Measurements from ENCODE around the gene PTGFRN.

The PTGFRN gene

GRCh38 chr1:116911188-116911553, 1.5 kb downstream of the PTGFRN start:
- no peaks in the 10 kb centered on the region for H3K36me3 ChIP-seq (ENCODE audit: control insufficient read depth, low read depth, low read length)
- H3K9me3 ChIP-seq (ENCODE audit: control insufficient read depth, low read depth, low read length): no peaks in the 10 kb centered on the region
- H3K27me3 ChIP-seq (ENCODE audit: control insufficient read depth, insufficient read depth, low read length): peaks cover 8% of the 10 kb centered on the region
- H3K27ac ChIP-seq (ENCODE audit: low read length): no peak overlapping the region
- H3K4me3 ChIP-seq (ENCODE audit: low read length): peak overlapping the region; percentile 91
- H3K9ac ChIP-seq (ENCODE audit: low read length): peak overlapping the region; percentile 76
- peaks cover 21% of the 10 kb centered on the region for H3K4me1 ChIP-seq (ENCODE audit: control insufficient read depth, low read depth, low read length)

GRCh38 chr1:116911779-116912469, 2.2 kb downstream of the PTGFRN start:
- Histone ChIP-seq H3K9me3 (ENCODE audit: control insufficient read depth, low read depth, low read length) (no peaks in the 10 kb centered on the region), H3K36me3 (ENCODE audit: control insufficient read depth, low read depth, low read length) (no peaks in the 10 kb centered on the region), H3K27me3 (ENCODE audit: control insufficient read depth, insufficient read depth, low read length) (peaks cover 8% of the 10 kb centered on the region), H3K9ac (ENCODE audit: low read length) (peak overlapping the region; percentile 76), H3K4me1 (ENCODE audit: control insufficient read depth, low read depth, low read length) (peaks cover 21% of the 10 kb centered on the region), H3K27ac (ENCODE audit: low read length) (no peak overlapping the region), H3K4me3 (ENCODE audit: low read length) (peak overlapping the region; percentile 91)

GRCh38 chr1:116912846-116913245, 3.1 kb downstream of the PTGFRN start:
- H3K27ac ChIP-seq (ENCODE audit: low read length): no peak overlapping the region
- no peaks in the 10 kb centered on the region for H3K36me3 ChIP-seq (ENCODE audit: control insufficient read depth, low read depth, low read length)
- peaks cover 8% of the 10 kb centered on the region for H3K27me3 ChIP-seq (ENCODE audit: control insufficient read depth, insufficient read depth, low read length)
- H3K4me1 ChIP-seq (ENCODE audit: control insufficient read depth, low read depth, low read length): peaks cover 21% of the 10 kb centered on the region
- no peaks in the 10 kb centered on the region for H3K9me3 ChIP-seq (ENCODE audit: control insufficient read depth, low read depth, low read length)
- H3K4me3 ChIP-seq (ENCODE audit: low read length): no peak overlapping the region
- no peak overlapping the region for H3K9ac ChIP-seq (ENCODE audit: low read length)

GRCh38 chr1:116913941-116914340, 4.2 kb downstream of the PTGFRN start:
- Histone ChIP-seq H3K4me3 (ENCODE audit: low read length) (no peak overlapping the region), H3K36me3 (ENCODE audit: control insufficient read depth, low read depth, low read length) (no peaks in the 10 kb centered on the region), H3K27ac (ENCODE audit: low read length) (no peak overlapping the region), H3K9ac (ENCODE audit: low read length) (no peak overlapping the region), H3K4me1 (ENCODE audit: control insufficient read depth, low read depth, low read length) (peaks cover 14% of the 10 kb centered on the region), H3K9me3 (ENCODE audit: control insufficient read depth, low read depth, low read length) (no peaks in the 10 kb centered on the region), H3K27me3 (ENCODE audit: control insufficient read depth, insufficient read depth, low read length) (peaks cover 8% of the 10 kb centered on the region)

GRCh38 chr1:116914667-116915066, 5.0 kb downstream of the PTGFRN start:
- H3K4me3 ChIP-seq (ENCODE audit: low read length): no peak overlapping the region
- H3K27ac ChIP-seq (ENCODE audit: low read length): no peak overlapping the region
- no peaks in the 10 kb centered on the region for H3K36me3 ChIP-seq (ENCODE audit: control insufficient read depth, low read depth, low read length)
- no peaks in the 10 kb centered on the region for H3K9me3 ChIP-seq (ENCODE audit: control insufficient read depth, low read depth, low read length)
- no peak overlapping the region for H3K9ac ChIP-seq (ENCODE audit: low read length)
- H3K4me1 ChIP-seq (ENCODE audit: control insufficient read depth, low read depth, low read length): peaks cover 9% of the 10 kb centered on the region
- peaks cover 8% of the 10 kb centered on the region for H3K27me3 ChIP-seq (ENCODE audit: control insufficient read depth, insufficient read depth, low read length)

GRCh38 chr1:116915086-116915661, 5.5 kb downstream of the PTGFRN start:
- Histone ChIP-seq H3K27me3 (ENCODE audit: control insufficient read depth, insufficient read depth, low read length) (peaks cover 8% of the 10 kb centered on the region), H3K36me3 (ENCODE audit: control insufficient read depth, low read depth, low read length) (no peaks in the 10 kb centered on the region), H3K9me3 (ENCODE audit: control insufficient read depth, low read depth, low read length) (no peaks in the 10 kb centered on the region), H3K4me3 (ENCODE audit: low read length) (no peak overlapping the region), H3K9ac (ENCODE audit: low read length) (no peak overlapping the region), H3K4me1 (ENCODE audit: control insufficient read depth, low read depth, low read length) (peaks cover 9% of the 10 kb centered on the region), H3K27ac (ENCODE audit: low read length) (no peak overlapping the region)

- no peaks in the 10 kb centered on the region for H3K9me3 ChIP-seq (ENCODE audit: control insufficient read depth, low read depth, low read length)
- H3K4me1 ChIP-seq (ENCODE audit: control insufficient read depth, low read depth, low read length): peaks cover 9% of the 10 kb centered on the region
- H3K27me3 ChIP-seq (ENCODE audit: control insufficient read depth, insufficient read depth, low read length): peaks cover 8% of the 10 kb centered on the region
- no peak overlapping the region for H3K9ac ChIP-seq (ENCODE audit: low read length)
- H3K4me3 ChIP-seq (ENCODE audit: low read length): no peak overlapping the region
- H3K27ac ChIP-seq (ENCODE audit: low read length): no peak overlapping the region
- no peaks in the 10 kb centered on the region for H3K36me3 ChIP-seq (ENCODE audit: control insufficient read depth, low read depth, low read length)
Measured at GRCh38 chr1:116916002-116916401, 6.3 kb downstream of the PTGFRN start.

- H3K4me3 ChIP-seq (ENCODE audit: low read length): no peak overlapping the region
- H3K36me3 ChIP-seq (ENCODE audit: control insufficient read depth, low read depth, low read length): no peaks in the 10 kb centered on the region
- H3K27me3 ChIP-seq (ENCODE audit: control insufficient read depth, insufficient read depth, low read length): peaks cover 1% of the 10 kb centered on the region
- H3K4me1 ChIP-seq (ENCODE audit: control insufficient read depth, low read depth, low read length): peaks cover under 1% of the 10 kb centered on the region
- no peak overlapping the region for H3K9ac ChIP-seq (ENCODE audit: low read length)
- no peak overlapping the region for H3K27ac ChIP-seq (ENCODE audit: low read length)
- H3K9me3 ChIP-seq (ENCODE audit: control insufficient read depth, low read depth, low read length): no peaks in the 10 kb centered on the region
Measured at GRCh38 chr1:116916533-116917445, 7.1 kb downstream of the PTGFRN start.

GRCh38 chr1:116918714-116919357, 9.1 kb downstream of the PTGFRN start:
- Histone ChIP-seq H3K27ac (ENCODE audit: low read length) (no peak overlapping the region), H3K4me1 (ENCODE audit: control insufficient read depth, low read depth, low read length) (no peaks in the 10 kb centered on the region), H3K27me3 (ENCODE audit: control insufficient read depth, insufficient read depth, low read length) (no peaks in the 10 kb centered on the region), H3K4me3 (ENCODE audit: low read length) (no peak overlapping the region), H3K9ac (ENCODE audit: low read length) (no peak overlapping the region), H3K36me3 (ENCODE audit: control insufficient read depth, low read depth, low read length) (no peaks in the 10 kb centered on the region), H3K9me3 (ENCODE audit: control insufficient read depth, low read depth, low read length) (no peaks in the 10 kb centered on the region)

- H3K27me3 ChIP-seq (ENCODE audit: control insufficient read depth, insufficient read depth, low read length): no peaks in the 10 kb centered on the region
- no peaks in the 10 kb centered on the region for H3K36me3 ChIP-seq (ENCODE audit: control insufficient read depth, low read depth, low read length)
- H3K27ac ChIP-seq (ENCODE audit: low read length): no peak overlapping the region
- H3K9ac ChIP-seq (ENCODE audit: low read length): no peak overlapping the region
- no peaks in the 10 kb centered on the region for H3K4me1 ChIP-seq (ENCODE audit: control insufficient read depth, low read depth, low read length)
- H3K9me3 ChIP-seq (ENCODE audit: control insufficient read depth, low read depth, low read length): no peaks in the 10 kb centered on the region
- no peak overlapping the region for H3K4me3 ChIP-seq (ENCODE audit: low read length)
Measured at GRCh38 chr1:116919802-116920201, 10.1 kb downstream of the PTGFRN start.

- no peak overlapping the region for H3K9ac ChIP-seq (ENCODE audit: low read length)
- no peaks in the 10 kb centered on the region for H3K36me3 ChIP-seq (ENCODE audit: control insufficient read depth, low read depth, low read length)
- H3K27me3 ChIP-seq (ENCODE audit: control insufficient read depth, insufficient read depth, low read length): no peaks in the 10 kb centered on the region
- no peaks in the 10 kb centered on the region for H3K9me3 ChIP-seq (ENCODE audit: control insufficient read depth, low read depth, low read length)
- H3K27ac ChIP-seq (ENCODE audit: low read length): no peak overlapping the region
- no peaks in the 10 kb centered on the region for H3K4me1 ChIP-seq (ENCODE audit: control insufficient read depth, low read depth, low read length)
- H3K4me3 ChIP-seq (ENCODE audit: low read length): no peak overlapping the region
Measured at GRCh38 chr1:116920211-116920610, 10.5 kb downstream of the PTGFRN start.
